HCT116 (cell line): Measurements from ENCODE around the gene NBL1. TPM values are rescaled to one million over a fixed set of nuclear protein-coding genes. Genes with fewer than 3 reads are reported as not detected.
A peak's percentile ranks its signal among the peaks of the same experiment; 100 is the strongest.

Experiments used
- ATAC-seq: fragments of 200-7000 bp; cut with Tn5 transposase; 2 replicates; pipeline ENCODE4 v1.9.1; 2020; ENCODE audit warnings: mild to moderate bottlenecking, moderate library complexity
- BruUV-seq: library from RNA; stranded (reverse); fragments of 400-500 nt; replicated peaks from 2 replicates; lab custom pipeline; 2021; lab: Mats Ljungman, UMichigan
- CTCF ChIA-PET: fragments of 300-600 bp; sonication (Branson Sonifier 250); formaldehyde crosslinking; loops from one replicate; lab custom pipeline; 2021; ENCODE audit warnings: antibody characterized with exemption; lab: Charles Lee
- POLR2A ChIA-PET: fragments of 300-600, 350-600 bp; sonication (Branson Sonifier 250); formaldehyde crosslinking; loops from one replicate; lab custom pipeline; 2021; ENCODE audit warnings: antibody characterized with exemption; lab: Charles Lee
- RAD21 ChIA-PET, 2 experiments: fragments of 300-600 bp; sonication (Branson Sonifier 250); formaldehyde crosslinking; loops; one replicate each; lab custom pipeline; 2023; ENCODE audit warnings: low total read pairs in 2 of 2; ENCODE audit not compliant: uncharacterized antibody in 2 of 2, unreplicated experiment in 2 of 2, low non-redundant PET in 1 of 2; lab: Charles Lee
- DNase-seq: peaks from one replicate; pipeline ENCODE4 v3.0.0-alpha.2; 2010; ENCODE audit warnings: low read depth, low spot score
- H2AFZ ChIP-seq: fragments of 200-600 bp; shearing (Covaris generic), sonication (generic); 2 replicates; pipeline ENCODE4 v1.6.1; 2017; ENCODE audit warnings: low read depth, mixed run types, mixed read lengths, antibody characterized with exemption, low read length; ENCODE audit not compliant: poor library complexity, severe bottlenecking
- H3K27ac ChIP-seq: 2 replicates; pipeline ENCODE4 v1.5.1; 2012; ENCODE audit warnings: low read depth, low read length
- H3K27me3 ChIP-seq: fragments of 200-600 bp; sonication (generic); 2 replicates; pipeline ENCODE4 v1.6.1; 2016; ENCODE audit warnings: mixed run types, low read length, mixed read lengths; ENCODE audit not compliant: insufficient read depth
- H3K36me3 ChIP-seq, 2 experiments: fragments of 200-500 bp in 1 of 2; fragments of 200-600 bp in 1 of 2; sonication (Bioruptor generic) in 1 of 2; sonication (generic) in 1 of 2; 2 replicates each; pipeline versions ENCODE4 v1.5.1 to v1.6.1; 2014 to 2016; ENCODE audit warnings: low read length in 2 of 2, inconsistent platforms in 1 of 2, mixed read lengths in 1 of 2, mixed run types in 1 of 2; ENCODE audit not compliant: insufficient read depth in 2 of 2, control insufficient read depth in 1 of 2
- H3K4me1 ChIP-seq, 2 experiments: fragments of 200-600 bp in 1 of 2; sonication (generic) in 1 of 2; 2 replicates each; pipeline versions ENCODE4 v1.5.1 to v1.6.1; 2012 to 2017; ENCODE audit warnings: low read length in 2 of 2, inconsistent platforms in 1 of 2, mild to moderate bottlenecking in 1 of 2, mixed read lengths in 1 of 2, mixed run types in 1 of 2, moderate library complexity in 1 of 2; ENCODE audit not compliant: insufficient read depth in 2 of 2, control insufficient read depth in 1 of 2
- H3K4me2 ChIP-seq: fragments of 200-600 bp; sonication (generic); 2 replicates; pipeline ENCODE4 v1.6.1; 2017; ENCODE audit warnings: mixed run types, low read length, mixed read lengths
- H3K4me3 ChIP-seq, 2 experiments: fragments of 200-600 bp in 1 of 2; sonication (generic) in 1 of 2; replicated peaks in 1 of 2; 2 replicates each; pipeline ENCODE4 v1.5.1; 2011 to 2016; ENCODE audit warnings: low read length in 2 of 2, control low read depth in 1 of 2, low read depth in 1 of 2, mild to moderate bottlenecking in 1 of 2, mixed read lengths in 1 of 2, mixed run types in 1 of 2
- H3K79me2 ChIP-seq: fragments of 200-600 bp; sonication (generic); 2 replicates; pipeline ENCODE4 v1.6.1; 2017; ENCODE audit warnings: mild to moderate bottlenecking, mixed run types, low read length, moderate library complexity, mixed read lengths; ENCODE audit not compliant: insufficient read depth
- H3K9ac ChIP-seq: fragments of 200-600 bp; sonication (generic); 2 replicates; pipeline ENCODE4 v1.6.1; 2016; ENCODE audit warnings: low read length, mixed read lengths
- H3K9me2 ChIP-seq: fragments of 200-600 bp; sonication (generic), shearing (Covaris generic); 2 replicates; pipeline ENCODE4 v1.6.1; 2017; ENCODE audit warnings: mixed run types, mild to moderate bottlenecking, moderate library complexity; ENCODE audit not compliant: insufficient read depth
- H3K9me3 ChIP-seq, 2 experiments: fragments of 200-500 bp in 1 of 2; fragments of 200-600 bp in 1 of 2; sonication (Bioruptor generic) in 1 of 2; sonication (generic) in 1 of 2; 2 replicates each; pipeline ENCODE4 v1.6.1; 2014 to 2017; ENCODE audit warnings: low read length in 2 of 2, mixed read lengths in 2 of 2, inconsistent platforms in 1 of 2, low read depth in 1 of 2, mild to moderate bottlenecking in 1 of 2, mixed run types in 1 of 2, moderate library complexity in 1 of 2; ENCODE audit not compliant: control insufficient read depth in 1 of 2, insufficient read depth in 1 of 2
- H4K20me1 ChIP-seq: fragments of 200-600 bp; sonication (generic), shearing (Covaris generic); 2 replicates; pipeline ENCODE4 v1.6.1; 2017; ENCODE audit warnings: mixed run types, mild to moderate bottlenecking, moderate library complexity; ENCODE audit not compliant: insufficient read depth
- CBX3 ChIP-seq: IDR thresholded peaks from 2 replicates; pipeline ENCODE4 v1.6.1; 2012; ENCODE audit warnings: low read depth
- CEBPB ChIP-seq: IDR thresholded peaks from 2 replicates; pipeline ENCODE4 v1.6.1; 2012; ENCODE audit warnings: low read depth
- ELF1 ChIP-seq: IDR thresholded peaks from 2 replicates; pipeline ENCODE4 v1.6.1; 2012; ENCODE audit warnings: low read depth, borderline replicate concordance
- FOSL1 ChIP-seq: IDR thresholded peaks from 2 replicates; pipeline ENCODE4 v1.6.1; 2012; ENCODE audit warnings: low read depth
- JUND ChIP-seq: IDR thresholded peaks from 2 replicates; pipeline ENCODE4 v1.6.1; 2012
- POLR2A ChIP-seq: IDR thresholded peaks from 2 replicates; pipeline ENCODE4 v1.7.0; 2011; ENCODE audit warnings: borderline replicate concordance; ENCODE audit not compliant: insufficient read depth, insufficient read length; ENCODE audit errors: extremely low read depth
- POLR2AphosphoS5 ChIP-seq: IDR thresholded peaks from 2 replicates; pipeline ENCODE4 v1.6.1; 2011; ENCODE audit warnings: mild to moderate bottlenecking, low read depth, low read length, moderate library complexity
- ZFX ChIP-seq: fragments of 450-650 bp; IDR thresholded peaks from 2 replicates; pipeline ENCODE4 v1.6.1; 2017
- ZNF274 ChIP-seq: fragments of 200-500 bp; sonication (Bioruptor generic); IDR thresholded peaks from 2 replicates; pipeline ENCODE4 v1.6.1; 2014; ENCODE audit warnings: mild to moderate bottlenecking, low read depth, low read length, inconsistent platforms
- intact Hi-C: fragments of 100-400 bp; cut with micrococcal nuclease; formaldehyde crosslinking; loops from 2 replicates; pipeline ENCODE4 v1.10.0; 2022
- total RNA-seq: library from RNA; stranded (reverse); gene quantifications from one replicate; pipeline ENCODE4 v1.2.1, GENCODE V29; 2021; ENCODE audit not compliant: unreplicated experiment
- TF ChIP-seq, protein P1 (sequence below): IDR thresholded peaks from 2 replicates; pipeline ENCODE4 v1.6.1; 2012; ENCODE audit warnings: low read depth
- TF ChIP-seq, protein P2 (sequence below), 3 experiments: fragments of 200-600 bp in 1 of 3; sonication (generic) in 1 of 3; IDR thresholded peaks in 2 of 3; conservative IDR thresholded peaks in 1 of 3; 2 replicates each; pipeline ENCODE4 v1.5.1; 2012 to 2017; ENCODE audit warnings: low read depth in 2 of 3, low read length in 2 of 3, antibody characterized with exemption in 1 of 3, borderline replicate concordance in 1 of 3, control low read depth in 1 of 3, mild to moderate bottlenecking in 1 of 3, mixed read lengths in 1 of 3, mixed run types in 1 of 3, moderate library complexity in 1 of 3; ENCODE audit not compliant: insufficient read depth in 1 of 3

NBL1 gene
- total RNA-seq, 1 experiment from 2014 or later = 75.4 TPM

DNA sequence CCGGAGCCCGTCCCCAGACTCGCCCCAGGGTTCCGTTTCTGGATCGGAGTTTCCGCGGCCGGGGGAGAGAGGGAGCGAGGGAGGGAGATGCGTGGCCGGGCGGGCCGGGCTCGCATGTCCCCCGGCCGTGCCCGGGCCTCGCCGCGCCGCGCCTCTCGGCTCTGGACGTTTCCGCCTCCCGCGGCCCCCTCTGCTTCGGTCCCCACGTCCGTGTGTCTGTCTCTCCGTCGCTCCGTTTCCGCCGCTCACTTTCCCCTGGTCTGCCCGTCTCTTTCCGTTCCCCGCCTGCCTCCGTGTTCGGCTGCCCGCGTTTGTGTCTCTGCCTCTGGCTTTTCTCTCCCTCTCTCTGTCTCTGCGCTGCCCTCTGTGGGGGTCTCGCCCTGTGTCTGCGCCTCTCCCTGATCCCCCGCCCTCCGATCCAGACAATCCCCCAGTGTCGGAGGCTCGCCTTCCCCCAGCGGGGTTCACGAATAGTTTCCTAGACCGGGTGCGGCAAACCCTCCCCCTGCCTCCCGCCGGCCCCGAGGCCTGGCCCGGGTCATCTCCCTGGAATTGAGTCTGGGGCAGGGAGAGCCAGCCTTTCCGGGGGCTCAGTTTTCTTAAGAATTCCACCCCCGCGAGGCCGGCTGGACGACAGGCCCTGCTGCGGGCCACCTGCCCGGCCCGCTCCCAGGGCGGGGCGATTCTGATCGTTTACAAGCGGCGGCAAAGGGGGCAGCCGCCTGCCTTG lies 735 bp downstream of the NBL1 start:
- Histone ChIP-seq H3K9ac (peak overlapping the region; percentile 93), H3K36me3 (no peaks in the 10 kb centered on the region), H4K20me1 (no peaks in the 10 kb centered on the region), H2AFZ (no peak overlapping the region), H3K4me3 (peak overlapping the region; percentile 68 to 92)
- peak; percentile 3 for ATAC-seq
- DNase-seq = no peak
- TF ChIP-seq CBX3 = no peak
- TF ChIP-seq ZFX = 0 out of 2 replicates have a peak, but pooled peaks have one; percentile 41
- TF ChIP-seq, all 23 proteins: peak for 1
- H3K4me2 ChIP-seq = peak overlapping the region; percentile 99
- H3K9me2 ChIP-seq = no peaks in the 10 kb centered on the region
- POLR2A ChIA-PET = no interaction called here
- CTCF ChIA-PET = interaction anchor here (0.7 to 2.6 kb wide), 2 partner anchors 9 kb away, joined by 3 to 17 read pairs; no protein-coding TSS in a partner anchor
- H3K27ac ChIP-seq = peak overlapping the region; percentile 82
- H3K4me1 ChIP-seq = peaks cover 46 to 69% of the 10 kb centered on the region in 2 experiments
- H3K27me3 ChIP-seq = no peaks in the 10 kb centered on the region
- RAD21 ChIA-PET = no interaction called here
- BruUV-seq = no TSS peak
- intact Hi-C loops = loop anchor here (5.0 kb wide), 3 partner anchors 48 to 393 kb away; partner anchors contain the start of genes CAPZB, EMC1 and MRTO4
- H3K79me2 ChIP-seq = peaks cover 51% of the 10 kb centered on the region
- H3K9me3 ChIP-seq = no peaks in the 10 kb centered on the region

DNA sequence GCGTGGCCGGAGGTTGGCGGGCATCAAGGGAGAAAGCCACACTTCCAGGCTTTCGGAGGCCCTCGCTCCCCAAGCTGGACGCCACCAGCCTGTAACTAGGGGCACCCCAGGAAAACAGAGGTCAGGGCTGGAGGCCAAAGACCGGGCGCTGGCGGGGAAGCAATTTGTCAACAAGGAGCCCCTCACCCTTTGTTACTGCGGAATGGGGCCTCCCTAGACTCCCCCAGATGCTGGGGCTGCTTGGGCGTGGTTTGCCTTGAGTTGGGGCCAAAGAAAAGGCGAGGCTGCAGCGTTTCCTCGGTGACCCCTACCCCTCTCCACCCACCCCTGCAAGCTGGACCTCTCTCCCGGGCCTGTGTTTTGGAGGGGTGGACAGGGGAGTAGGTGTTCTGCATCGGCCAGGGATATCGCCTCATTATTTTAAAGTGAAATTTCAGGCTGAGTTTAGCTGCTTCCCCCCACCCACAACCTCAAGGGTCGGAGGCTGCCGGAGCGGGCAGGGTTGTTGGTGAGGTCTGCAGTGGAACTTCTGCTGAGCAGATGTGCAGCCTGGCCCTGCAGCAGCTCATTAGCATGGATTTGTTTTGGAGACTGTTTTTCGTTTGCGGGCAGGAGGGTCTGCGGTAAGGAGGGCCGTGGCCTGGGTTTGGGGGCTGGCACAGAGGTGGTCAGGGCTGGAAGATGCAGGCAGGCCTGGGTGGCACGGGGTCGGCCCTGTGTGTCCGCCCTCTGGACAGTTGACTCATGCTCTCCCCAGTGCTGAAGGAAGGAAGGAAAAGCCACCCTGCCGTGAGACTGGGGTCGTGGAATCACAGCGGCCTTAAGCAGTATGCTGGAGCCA lies 1.5 kb downstream of the NBL1 start:
- Histone ChIP-seq H4K20me1 (no peaks in the 10 kb centered on the region), H3K79me2 (peaks cover 59% of the 10 kb centered on the region), H3K9me3 (no peaks in the 10 kb centered on the region), H3K4me2 (peak overlapping the region; percentile 99), H3K4me1 (peaks cover 38 to 62% of the 10 kb centered on the region in 2 experiments), H3K27me3 (no peaks in the 10 kb centered on the region), H3K9me2 (no peaks in the 10 kb centered on the region), H3K9ac (peak overlapping the region; percentile 93), H3K27ac (peak overlapping the region; percentile 82), H3K36me3 (no peaks in the 10 kb centered on the region), H3K4me3 (peak overlapping the region; percentile 68 to 92), H2AFZ (no peak overlapping the region)
- ChIA-PET CTCF (interaction anchor here (0.7 kb wide), 1 partner anchor 8 kb away, joined by 3 read pairs; no protein-coding TSS in a partner anchor), POLR2A (no interaction called here), RAD21 (interaction anchor here in 1 of 2 experiments (0.5 kb wide), 1 partner anchor 62 kb away, joined by 3 read pairs; no protein-coding TSS in a partner anchor)
- ATAC-seq (no peak), DNase-seq (no peak)
- intact Hi-C loops = loop anchor here (5.0 kb wide), 1 partner anchor 393 kb away; the partner anchor contains the start of genes EMC1 and MRTO4
- BruUV-seq = TSS peak; percentile 46
- TF ChIP-seq CEBPB = no peak
- TF ChIP-seq FOSL1 = no peak
- TF ChIP-seq POLR2AphosphoS5 = no peak
- no peak for TF ChIP-seq ELF1
- TF ChIP-seq, protein P1, sequence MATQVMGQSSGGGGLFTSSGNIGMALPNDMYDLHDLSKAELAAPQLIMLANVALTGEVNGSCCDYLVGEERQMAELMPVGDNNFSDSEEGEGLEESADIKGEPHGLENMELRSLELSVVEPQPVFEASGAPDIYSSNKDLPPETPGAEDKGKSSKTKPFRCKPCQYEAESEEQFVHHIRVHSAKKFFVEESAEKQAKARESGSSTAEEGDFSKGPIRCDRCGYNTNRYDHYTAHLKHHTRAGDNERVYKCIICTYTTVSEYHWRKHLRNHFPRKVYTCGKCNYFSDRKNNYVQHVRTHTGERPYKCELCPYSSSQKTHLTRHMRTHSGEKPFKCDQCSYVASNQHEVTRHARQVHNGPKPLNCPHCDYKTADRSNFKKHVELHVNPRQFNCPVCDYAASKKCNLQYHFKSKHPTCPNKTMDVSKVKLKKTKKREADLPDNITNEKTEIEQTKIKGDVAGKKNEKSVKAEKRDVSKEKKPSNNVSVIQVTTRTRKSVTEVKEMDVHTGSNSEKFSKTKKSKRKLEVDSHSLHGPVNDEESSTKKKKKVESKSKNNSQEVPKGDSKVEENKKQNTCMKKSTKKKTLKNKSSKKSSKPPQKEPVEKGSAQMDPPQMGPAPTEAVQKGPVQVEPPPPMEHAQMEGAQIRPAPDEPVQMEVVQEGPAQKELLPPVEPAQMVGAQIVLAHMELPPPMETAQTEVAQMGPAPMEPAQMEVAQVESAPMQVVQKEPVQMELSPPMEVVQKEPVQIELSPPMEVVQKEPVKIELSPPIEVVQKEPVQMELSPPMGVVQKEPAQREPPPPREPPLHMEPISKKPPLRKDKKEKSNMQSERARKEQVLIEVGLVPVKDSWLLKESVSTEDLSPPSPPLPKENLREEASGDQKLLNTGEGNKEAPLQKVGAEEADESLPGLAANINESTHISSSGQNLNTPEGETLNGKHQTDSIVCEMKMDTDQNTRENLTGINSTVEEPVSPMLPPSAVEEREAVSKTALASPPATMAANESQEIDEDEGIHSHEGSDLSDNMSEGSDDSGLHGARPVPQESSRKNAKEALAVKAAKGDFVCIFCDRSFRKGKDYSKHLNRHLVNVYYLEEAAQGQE = no peak
- no peak for TF ChIP-seq JUND
- TF ChIP-seq, protein P2, sequence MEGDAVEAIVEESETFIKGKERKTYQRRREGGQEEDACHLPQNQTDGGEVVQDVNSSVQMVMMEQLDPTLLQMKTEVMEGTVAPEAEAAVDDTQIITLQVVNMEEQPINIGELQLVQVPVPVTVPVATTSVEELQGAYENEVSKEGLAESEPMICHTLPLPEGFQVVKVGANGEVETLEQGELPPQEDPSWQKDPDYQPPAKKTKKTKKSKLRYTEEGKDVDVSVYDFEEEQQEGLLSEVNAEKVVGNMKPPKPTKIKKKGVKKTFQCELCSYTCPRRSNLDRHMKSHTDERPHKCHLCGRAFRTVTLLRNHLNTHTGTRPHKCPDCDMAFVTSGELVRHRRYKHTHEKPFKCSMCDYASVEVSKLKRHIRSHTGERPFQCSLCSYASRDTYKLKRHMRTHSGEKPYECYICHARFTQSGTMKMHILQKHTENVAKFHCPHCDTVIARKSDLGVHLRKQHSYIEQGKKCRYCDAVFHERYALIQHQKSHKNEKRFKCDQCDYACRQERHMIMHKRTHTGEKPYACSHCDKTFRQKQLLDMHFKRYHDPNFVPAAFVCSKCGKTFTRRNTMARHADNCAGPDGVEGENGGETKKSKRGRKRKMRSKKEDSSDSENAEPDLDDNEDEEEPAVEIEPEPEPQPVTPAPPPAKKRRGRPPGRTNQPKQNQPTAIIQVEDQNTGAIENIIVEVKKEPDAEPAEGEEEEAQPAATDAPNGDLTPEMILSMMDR (IDR thresholded peaks at IDR 0.05 in 2 of 3, conservative IDR thresholded peaks at IDR 0.05 in 1 of 3; ENCODE audit: borderline replicate concordance in 1 of 3, insufficient read depth in 1 of 3, low read depth in 2 of 3, low read length in 2 of 3) = no peak
- no peak for TF ChIP-seq POLR2A
- TF ChIP-seq ZNF274 = no peak
